B cell (primary cell): ENCODE data around the gene RPS28.

Source experiments
- EZH2 ChIP-seq: IDR thresholded peaks from 2 replicates; pipeline ENCODE4 v1.6.1; 2012; ENCODE audit warnings: borderline replicate concordance, low read depth, mild to moderate bottlenecking, moderate library complexity, low read length; ENCODE audit not compliant: insufficient read depth, poor library complexity, severe bottlenecking
- TF ChIP-seq, protein P1 (sequence below): fragments of 200-600 bp; IDR thresholded peaks from one replicate; pipeline ENCODE4 v1.8.0; 2022; ENCODE audit warnings: antibody characterized with exemption, mild to moderate bottlenecking

DNA sequence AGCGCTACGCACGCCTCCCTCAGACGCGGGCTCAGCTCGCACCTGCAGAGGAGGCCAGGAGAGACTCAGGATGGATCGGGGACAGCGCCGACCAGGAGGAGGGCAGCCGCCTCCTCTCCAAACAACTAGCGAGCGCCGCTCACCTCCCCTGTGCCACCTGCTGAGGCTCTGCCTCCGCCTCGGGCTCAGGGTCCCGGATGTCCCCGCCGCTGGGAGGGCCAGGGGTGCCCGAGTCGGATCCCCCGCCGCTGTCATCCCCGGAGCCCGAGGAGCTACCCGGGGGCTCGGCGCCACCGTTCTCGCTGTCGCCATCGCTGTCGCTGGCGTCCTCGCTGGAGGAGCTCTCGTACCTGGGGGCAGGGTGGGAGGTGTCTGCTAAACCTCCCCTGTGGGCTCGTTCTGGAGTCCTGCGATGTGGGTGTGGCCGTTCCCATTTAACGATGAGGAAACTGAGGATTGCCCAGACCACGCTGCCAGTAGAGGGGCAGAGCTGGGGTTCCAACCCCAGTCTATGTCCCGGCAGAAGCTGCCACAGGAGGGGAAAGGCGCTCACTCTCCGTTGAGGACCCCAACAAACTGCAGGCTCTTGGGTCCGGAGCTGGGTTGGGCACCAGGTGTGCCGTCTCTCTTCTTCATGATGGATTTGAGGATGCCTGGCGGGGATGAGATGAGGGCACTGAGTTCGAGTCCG lies 12.6 kb downstream of the RPS28 start:
- TF ChIP-seq, protein P1, sequence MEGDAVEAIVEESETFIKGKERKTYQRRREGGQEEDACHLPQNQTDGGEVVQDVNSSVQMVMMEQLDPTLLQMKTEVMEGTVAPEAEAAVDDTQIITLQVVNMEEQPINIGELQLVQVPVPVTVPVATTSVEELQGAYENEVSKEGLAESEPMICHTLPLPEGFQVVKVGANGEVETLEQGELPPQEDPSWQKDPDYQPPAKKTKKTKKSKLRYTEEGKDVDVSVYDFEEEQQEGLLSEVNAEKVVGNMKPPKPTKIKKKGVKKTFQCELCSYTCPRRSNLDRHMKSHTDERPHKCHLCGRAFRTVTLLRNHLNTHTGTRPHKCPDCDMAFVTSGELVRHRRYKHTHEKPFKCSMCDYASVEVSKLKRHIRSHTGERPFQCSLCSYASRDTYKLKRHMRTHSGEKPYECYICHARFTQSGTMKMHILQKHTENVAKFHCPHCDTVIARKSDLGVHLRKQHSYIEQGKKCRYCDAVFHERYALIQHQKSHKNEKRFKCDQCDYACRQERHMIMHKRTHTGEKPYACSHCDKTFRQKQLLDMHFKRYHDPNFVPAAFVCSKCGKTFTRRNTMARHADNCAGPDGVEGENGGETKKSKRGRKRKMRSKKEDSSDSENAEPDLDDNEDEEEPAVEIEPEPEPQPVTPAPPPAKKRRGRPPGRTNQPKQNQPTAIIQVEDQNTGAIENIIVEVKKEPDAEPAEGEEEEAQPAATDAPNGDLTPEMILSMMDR: no peak
- TF ChIP-seq EZH2: no peak
